ENCODE measurements around the gene ALDH5A1.

Gene ALDH5A1

GRCh38 chr6:24494821-24495795, at the start of gene ALDH5A1:
Gene ALDH5A1 (plus strand): TSS chr6:24494969. CDS start chr6:24494997, 28 bp downstream.
- peak; percentile 85 for DNase-seq (ENCODE audit: low spot score)

GRCh38 chr6:24445704-24446103, 49.1 kb upstream of the ALDH5A1 start:
- no peak for DNase-seq (ENCODE audit: low spot score)

GRCh38 chr6:24446670-24447069, 48.1 kb upstream of the ALDH5A1 start:
- DNase-seq (ENCODE audit: low spot score), result no peak

GRCh38 chr6:24448396-24448795, 46.4 kb upstream of the ALDH5A1 start:
- DNase-seq (ENCODE audit: low spot score), result no peak

GRCh38 chr6:24448828-24449525, 45.8 kb upstream of the ALDH5A1 start:
- DNase-seq (ENCODE audit: low spot score), result no peak

GRCh38 chr6:24451581-24452388, 43.0 kb upstream of the ALDH5A1 start:
- DNase-seq (ENCODE audit: low spot score), result no peak

GRCh38 chr6:24453921-24454320, 40.8 kb upstream of the ALDH5A1 start:
- DNase-seq (ENCODE audit: low spot score), result no peak

GRCh38 chr6:24454452-24454851, 40.3 kb upstream of the ALDH5A1 start:
- no peak for DNase-seq (ENCODE audit: low spot score)

- DNase-seq (ENCODE audit: low spot score), result no peak
These were observed 39.7 kb upstream of the ALDH5A1 start for GRCh38 chr6:24455061-24455460.

GRCh38 chr6:24458134-24458533, 36.6 kb upstream of the ALDH5A1 start:
- DNase-seq (ENCODE audit: low spot score), result no peak

- DNase-seq (ENCODE audit: low spot score), result no peak
These were observed 35.8 kb upstream of the ALDH5A1 start for GRCh38 chr6:24458941-24459340.

- no peak for DNase-seq (ENCODE audit: low spot score)
These were observed 33.8 kb upstream of the ALDH5A1 start for GRCh38 chr6:24460966-24461365.

GRCh38 chr6:24464253-24465038, 30.3 kb upstream of the ALDH5A1 start:
- no peak for DNase-seq (ENCODE audit: low spot score)

GRCh38 chr6:24469811-24470210, 25.0 kb upstream of the ALDH5A1 start:
- DNase-seq (ENCODE audit: low spot score), result no peak

GRCh38 chr6:24472181-24472580, 22.6 kb upstream of the ALDH5A1 start:
- no peak for DNase-seq (ENCODE audit: low spot score)

- DNase-seq (ENCODE audit: low spot score), result no peak
These were observed 18.1 kb upstream of the ALDH5A1 start for GRCh38 chr6:24476631-24477030.

GRCh38 chr6:24477070-24477469, 17.7 kb upstream of the ALDH5A1 start:
- no peak for DNase-seq (ENCODE audit: low spot score)

GRCh38 chr6:24478903-24479302, 15.9 kb upstream of the ALDH5A1 start:
- no peak for DNase-seq (ENCODE audit: low spot score)

- DNase-seq (ENCODE audit: low spot score), result no peak
These were observed 14.1 kb upstream of the ALDH5A1 start for GRCh38 chr6:24480705-24481104.

GRCh38 chr6:24481449-24481848, 13.3 kb upstream of the ALDH5A1 start:
- no peak for DNase-seq (ENCODE audit: low spot score)

GRCh38 chr6:24484657-24485323, 10.0 kb upstream of the ALDH5A1 start:
- no peak for DNase-seq (ENCODE audit: low spot score)

Measured in germinal center (tissue), 1 donor.